Measurements from ENCODE around the gene MPHOSPH9. TPM values are rescaled to one million over a fixed set of nuclear protein-coding genes. Genes with fewer than 3 reads are reported as not detected.
A peak's percentile ranks its signal among the peaks of the same experiment; 100 is the strongest.

Gene MPHOSPH9
- total RNA-seq, 1 donor from 2014 or later: 33.9 TPM

DNA sequence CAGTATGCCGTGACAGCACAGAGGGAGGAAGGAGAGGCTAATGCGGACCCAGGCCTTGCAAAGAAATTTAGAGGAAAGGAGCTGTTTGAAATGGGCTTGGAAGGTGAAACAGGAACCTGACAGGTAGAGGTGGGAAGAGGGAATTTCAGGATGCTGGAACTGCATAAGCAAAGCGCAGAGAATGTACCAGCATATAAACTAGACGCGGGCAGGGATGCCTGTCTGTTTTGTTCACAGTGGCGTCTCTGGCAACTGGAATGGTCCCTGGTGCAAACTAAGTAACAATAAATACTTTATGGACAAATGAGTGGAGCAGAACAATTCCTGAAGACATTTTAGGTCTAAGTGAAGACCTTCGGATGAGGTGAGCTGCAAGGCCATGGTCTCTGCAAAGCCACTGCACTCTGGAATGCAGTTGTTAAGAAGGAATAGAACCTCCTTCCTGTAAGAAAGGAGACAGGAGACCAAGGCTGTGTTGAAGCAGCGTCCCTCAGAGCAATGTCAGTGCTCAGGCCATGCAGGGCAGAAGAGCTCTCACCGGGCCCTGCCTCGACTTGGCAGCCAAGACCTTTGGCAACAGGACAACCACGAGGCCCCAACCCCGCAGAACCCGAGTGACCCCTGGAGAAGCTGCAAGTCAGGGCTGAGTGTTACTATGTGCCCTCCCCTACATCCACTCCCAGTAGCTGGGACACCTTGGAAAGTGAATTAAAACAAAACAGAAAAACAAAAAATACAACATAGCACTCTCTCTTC, 124.8 kb downstream of the MPHOSPH9 start:
- H3K4me1 Mint-ChIP-seq (ENCODE audit: unreplicated experiment): peaks cover 57% of the 10 kb centered on the region
- DNase-seq (ENCODE audit: extremely low spot score, unreplicated experiment): no peak
- no peak overlapping the region for H3K4me3 Mint-ChIP-seq (ENCODE audit: unreplicated experiment)
- no peak overlapping the region for H3K27ac Mint-ChIP-seq (ENCODE audit: unreplicated experiment)
- H3K27me3 Mint-ChIP-seq (ENCODE audit: unreplicated experiment): no peaks in the 10 kb centered on the region
- H3K9me3 Mint-ChIP-seq (ENCODE audit: unreplicated experiment): no peaks in the 10 kb centered on the region
- TF ChIP-seq, protein P1, sequence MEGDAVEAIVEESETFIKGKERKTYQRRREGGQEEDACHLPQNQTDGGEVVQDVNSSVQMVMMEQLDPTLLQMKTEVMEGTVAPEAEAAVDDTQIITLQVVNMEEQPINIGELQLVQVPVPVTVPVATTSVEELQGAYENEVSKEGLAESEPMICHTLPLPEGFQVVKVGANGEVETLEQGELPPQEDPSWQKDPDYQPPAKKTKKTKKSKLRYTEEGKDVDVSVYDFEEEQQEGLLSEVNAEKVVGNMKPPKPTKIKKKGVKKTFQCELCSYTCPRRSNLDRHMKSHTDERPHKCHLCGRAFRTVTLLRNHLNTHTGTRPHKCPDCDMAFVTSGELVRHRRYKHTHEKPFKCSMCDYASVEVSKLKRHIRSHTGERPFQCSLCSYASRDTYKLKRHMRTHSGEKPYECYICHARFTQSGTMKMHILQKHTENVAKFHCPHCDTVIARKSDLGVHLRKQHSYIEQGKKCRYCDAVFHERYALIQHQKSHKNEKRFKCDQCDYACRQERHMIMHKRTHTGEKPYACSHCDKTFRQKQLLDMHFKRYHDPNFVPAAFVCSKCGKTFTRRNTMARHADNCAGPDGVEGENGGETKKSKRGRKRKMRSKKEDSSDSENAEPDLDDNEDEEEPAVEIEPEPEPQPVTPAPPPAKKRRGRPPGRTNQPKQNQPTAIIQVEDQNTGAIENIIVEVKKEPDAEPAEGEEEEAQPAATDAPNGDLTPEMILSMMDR (IDR thresholded peaks at IDR 0.05): no peak
- peaks cover 3% of the 10 kb centered on the region for H3K36me3 Mint-ChIP-seq (ENCODE audit: unreplicated experiment)

- TF ChIP-seq, protein P1 (IDR thresholded peaks at IDR 0.05): no peak
- no peaks in the 10 kb centered on the region for H3K9me3 Mint-ChIP-seq (ENCODE audit: unreplicated experiment)
- H3K4me3 Mint-ChIP-seq (ENCODE audit: unreplicated experiment): no peak overlapping the region
- H3K27me3 Mint-ChIP-seq (ENCODE audit: unreplicated experiment): no peaks in the 10 kb centered on the region
- no peak for DNase-seq (ENCODE audit: extremely low spot score, unreplicated experiment)
- H3K4me1 Mint-ChIP-seq (ENCODE audit: unreplicated experiment): peaks cover 52% of the 10 kb centered on the region
- peak overlapping the region; percentile 64 for H3K27ac Mint-ChIP-seq (ENCODE audit: unreplicated experiment)
- peaks cover 3% of the 10 kb centered on the region for H3K36me3 Mint-ChIP-seq (ENCODE audit: unreplicated experiment)
Measured at GRCh38 chr12:123106640-123107359, 126.1 kb downstream of the MPHOSPH9 start.

DNA sequence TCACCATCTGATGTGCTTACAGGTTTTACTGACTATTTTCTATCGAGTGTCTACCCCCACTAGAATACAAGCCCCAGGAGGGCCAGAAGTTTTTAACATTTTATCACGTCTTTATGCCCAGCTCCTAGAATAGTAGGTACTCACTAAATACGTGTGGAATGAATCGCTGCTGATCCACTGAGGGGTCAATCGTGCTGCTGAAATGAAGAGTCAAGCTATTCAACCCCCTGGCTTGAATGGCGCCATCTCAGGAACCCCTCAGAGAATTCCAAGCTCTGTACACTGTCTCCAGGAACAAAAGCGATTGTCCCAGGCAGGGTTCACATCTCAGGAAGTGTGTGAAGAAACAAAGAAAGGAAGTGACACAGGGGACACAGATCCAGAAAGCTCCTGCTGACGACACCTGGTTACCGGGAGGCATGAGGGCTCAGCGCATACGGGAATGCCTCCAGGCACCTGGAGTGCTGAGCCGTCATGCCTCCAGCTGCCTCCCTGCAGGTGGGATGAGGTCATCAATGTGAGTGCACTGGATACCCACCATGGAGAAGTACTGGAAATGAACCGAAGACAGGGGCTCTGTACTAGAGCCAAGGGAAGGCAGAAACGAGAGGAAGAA, 127.6 kb downstream of the MPHOSPH9 start:
- H3K27ac Mint-ChIP-seq (ENCODE audit: unreplicated experiment): no peak overlapping the region
- TF ChIP-seq, protein P1 (IDR thresholded peaks at IDR 0.05): no peak
- no peaks in the 10 kb centered on the region for H3K27me3 Mint-ChIP-seq (ENCODE audit: unreplicated experiment)
- no peaks in the 10 kb centered on the region for H3K9me3 Mint-ChIP-seq (ENCODE audit: unreplicated experiment)
- no peak for DNase-seq (ENCODE audit: extremely low spot score, unreplicated experiment)
- H3K4me3 Mint-ChIP-seq (ENCODE audit: unreplicated experiment): no peak overlapping the region
- peaks cover 3% of the 10 kb centered on the region for H3K36me3 Mint-ChIP-seq (ENCODE audit: unreplicated experiment)
- peaks cover 45% of the 10 kb centered on the region for H3K4me1 Mint-ChIP-seq (ENCODE audit: unreplicated experiment)

- TF ChIP-seq, protein P1 (IDR thresholded peaks at IDR 0.05): no peak
- Mint-ChIP-seq H3K27me3 (ENCODE audit: unreplicated experiment) (no peaks in the 10 kb centered on the region), H3K4me3 (ENCODE audit: unreplicated experiment) (no peak overlapping the region), H3K4me1 (ENCODE audit: unreplicated experiment) (peaks cover 45% of the 10 kb centered on the region), H3K36me3 (ENCODE audit: unreplicated experiment) (peaks cover 3% of the 10 kb centered on the region), H3K27ac (ENCODE audit: unreplicated experiment) (no peak overlapping the region), H3K9me3 (ENCODE audit: unreplicated experiment) (no peaks in the 10 kb centered on the region)
- no peak for DNase-seq (ENCODE audit: extremely low spot score, unreplicated experiment)
Measured at GRCh38 chr12:123104809-123105208, 128.1 kb downstream of the MPHOSPH9 start.

Other genes starting within 250 kb of the MPHOSPH9 start
- 10.1 and 11.0 TPM in 2 replicates for gene PITPNM2, start 82.1 kb downstream of the MPHOSPH9 start, total RNA-seq
- gene MTRFR, start 295 bp upstream of the MPHOSPH9 start, total RNA-seq: 14.3 and 18.0 TPM in 2 replicates
- gene CDK2AP1, start 38.7 kb upstream of the MPHOSPH9 start, total RNA-seq: 214 and 220 TPM in 2 replicates
- gene SBNO1, start 131.7 kb upstream of the MPHOSPH9 start, total RNA-seq: 34.8 and 36.0 TPM in 2 replicates
- gene KMT5A, start 151.0 kb upstream of the MPHOSPH9 start, total RNA-seq: 42.5 and 45.6 TPM in 2 replicates
- gene RILPL2, start 203.5 kb upstream of the MPHOSPH9 start, total RNA-seq: 4.1 and 4.4 TPM in 2 replicates
- 19.4 and 21.6 TPM in 2 replicates for gene SNRNP35, start 225.0 kb upstream of the MPHOSPH9 start, total RNA-seq